Mesothelial cell of epicardium (in vitro differentiated cells): ENCODE results near the gene LTK. TPM values are rescaled to one million over a fixed set of nuclear protein-coding genes. Genes with fewer than 3 reads are reported as not detected.

Source experiments
- DNase-seq, 2 experiments: peaks; one replicate each; pipeline ENCODE4 v3.0.0; 2021; ENCODE audit warnings: low spot score in 2 of 2; ENCODE audit not compliant: unreplicated experiment in 2 of 2
- H3K27ac Mint-ChIP-seq: 2 replicates; pipeline ENCODE4 v1.8.0; 2021; ENCODE audit warnings: mixed read lengths
- H3K27me3 Mint-ChIP-seq: 2 replicates; pipeline ENCODE4 v1.8.0; 2021; ENCODE audit warnings: low read depth, mixed read lengths
- H3K36me3 Mint-ChIP-seq: 2 replicates; pipeline ENCODE4 v1.8.0; 2021; ENCODE audit warnings: mixed read lengths
- H3K4me1 Mint-ChIP-seq: 2 replicates; pipeline ENCODE4 v1.8.0; 2021; ENCODE audit warnings: mixed read lengths
- H3K4me3 Mint-ChIP-seq: 2 replicates; pipeline ENCODE4 v1.8.0; 2021; ENCODE audit warnings: mild to moderate bottlenecking, moderate library complexity, mixed read lengths
- H3K9me3 Mint-ChIP-seq: 2 replicates; pipeline ENCODE4 v1.8.0; 2021; ENCODE audit warnings: mixed read lengths
- total RNA-seq: library from RNA; stranded (reverse); gene quantifications from 3 replicates; pipeline ENCODE4 v1.2.1, GENCODE V29; 2021
- TF ChIP-seq, protein P1 (sequence below): fragments of 200-600 bp; sonication (generic); IDR thresholded peaks from one replicate; pipeline ENCODE4 v1.5.0; 2021; ENCODE audit warnings: antibody characterized with exemption; ENCODE audit not compliant: unreplicated experiment

LTK gene
- total RNA-seq, 1 donor from 2014 or later, result 1.2 TPM

- H3K27me3 Mint-ChIP-seq, result no peaks in the 10 kb centered on the region
- peaks cover 26% of the 10 kb centered on the region for H3K36me3 Mint-ChIP-seq
- H3K4me3 Mint-ChIP-seq, result no peak overlapping the region
- TF ChIP-seq, protein P1, sequence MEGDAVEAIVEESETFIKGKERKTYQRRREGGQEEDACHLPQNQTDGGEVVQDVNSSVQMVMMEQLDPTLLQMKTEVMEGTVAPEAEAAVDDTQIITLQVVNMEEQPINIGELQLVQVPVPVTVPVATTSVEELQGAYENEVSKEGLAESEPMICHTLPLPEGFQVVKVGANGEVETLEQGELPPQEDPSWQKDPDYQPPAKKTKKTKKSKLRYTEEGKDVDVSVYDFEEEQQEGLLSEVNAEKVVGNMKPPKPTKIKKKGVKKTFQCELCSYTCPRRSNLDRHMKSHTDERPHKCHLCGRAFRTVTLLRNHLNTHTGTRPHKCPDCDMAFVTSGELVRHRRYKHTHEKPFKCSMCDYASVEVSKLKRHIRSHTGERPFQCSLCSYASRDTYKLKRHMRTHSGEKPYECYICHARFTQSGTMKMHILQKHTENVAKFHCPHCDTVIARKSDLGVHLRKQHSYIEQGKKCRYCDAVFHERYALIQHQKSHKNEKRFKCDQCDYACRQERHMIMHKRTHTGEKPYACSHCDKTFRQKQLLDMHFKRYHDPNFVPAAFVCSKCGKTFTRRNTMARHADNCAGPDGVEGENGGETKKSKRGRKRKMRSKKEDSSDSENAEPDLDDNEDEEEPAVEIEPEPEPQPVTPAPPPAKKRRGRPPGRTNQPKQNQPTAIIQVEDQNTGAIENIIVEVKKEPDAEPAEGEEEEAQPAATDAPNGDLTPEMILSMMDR, result no peak
- H3K4me1 Mint-ChIP-seq, result no peaks in the 10 kb centered on the region
- H3K27ac Mint-ChIP-seq, result no peak overlapping the region
- H3K9me3 Mint-ChIP-seq, result no peaks in the 10 kb centered on the region
- no peak for DNase-seq
These were observed 9.5 kb upstream of the LTK start for GRCh38 chr15:41523097-41523496.

- no peaks in the 10 kb centered on the region for H3K9me3 Mint-ChIP-seq
- no peaks in the 10 kb centered on the region for H3K4me1 Mint-ChIP-seq
- no peak for DNase-seq
- no peaks in the 10 kb centered on the region for H3K27me3 Mint-ChIP-seq
- no peak overlapping the region for H3K27ac Mint-ChIP-seq
- no peak overlapping the region for H3K4me3 Mint-ChIP-seq
- TF ChIP-seq, protein P1, result no peak
- H3K36me3 Mint-ChIP-seq, result peaks cover 28% of the 10 kb centered on the region
These were observed 8.0 kb upstream of the LTK start for GRCh38 chr15:41521614-41522013.

DNA sequence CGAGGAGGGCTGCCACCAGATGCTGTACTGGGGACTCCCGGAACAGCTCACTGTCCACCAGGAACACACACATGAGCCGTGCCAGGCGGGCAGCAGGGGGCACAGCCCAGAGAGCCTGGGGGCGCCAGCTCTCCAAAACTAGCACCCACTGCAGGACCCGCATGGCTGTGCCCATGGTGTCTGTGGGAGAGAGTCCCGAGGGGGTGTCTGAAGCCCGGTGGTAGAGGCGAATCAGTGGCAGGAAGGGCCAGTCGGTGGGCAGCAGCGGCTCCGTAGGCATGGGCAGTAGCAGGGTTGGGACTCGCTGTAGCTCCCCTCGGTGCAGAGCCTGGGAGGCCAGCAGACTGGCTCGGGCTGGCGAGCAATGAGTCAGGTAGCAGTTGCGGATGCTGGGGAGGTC is 7.0 kb upstream of the LTK start:
- no peak overlapping the region for H3K27ac Mint-ChIP-seq
- TF ChIP-seq, protein P1, result no peak
- H3K4me1 Mint-ChIP-seq, result no peaks in the 10 kb centered on the region
- H3K36me3 Mint-ChIP-seq, result peaks cover 26% of the 10 kb centered on the region
- H3K9me3 Mint-ChIP-seq, result no peaks in the 10 kb centered on the region
- H3K4me3 Mint-ChIP-seq, result no peak overlapping the region
- no peak for DNase-seq
- H3K27me3 Mint-ChIP-seq, result no peaks in the 10 kb centered on the region

GRCh38 chr15:41517895-41518449 is 4.3 kb upstream of the LTK start:
- no peak for DNase-seq
- Mint-ChIP-seq H3K9me3 (no peaks in the 10 kb centered on the region), H3K27me3 (peaks cover 17% of the 10 kb centered on the region), H3K4me3 (no peak overlapping the region), H3K27ac (no peak overlapping the region), H3K36me3 (peaks cover 23% of the 10 kb centered on the region), H3K4me1 (peaks cover 9% of the 10 kb centered on the region)
- TF ChIP-seq, protein P1, result no peak

DNA sequence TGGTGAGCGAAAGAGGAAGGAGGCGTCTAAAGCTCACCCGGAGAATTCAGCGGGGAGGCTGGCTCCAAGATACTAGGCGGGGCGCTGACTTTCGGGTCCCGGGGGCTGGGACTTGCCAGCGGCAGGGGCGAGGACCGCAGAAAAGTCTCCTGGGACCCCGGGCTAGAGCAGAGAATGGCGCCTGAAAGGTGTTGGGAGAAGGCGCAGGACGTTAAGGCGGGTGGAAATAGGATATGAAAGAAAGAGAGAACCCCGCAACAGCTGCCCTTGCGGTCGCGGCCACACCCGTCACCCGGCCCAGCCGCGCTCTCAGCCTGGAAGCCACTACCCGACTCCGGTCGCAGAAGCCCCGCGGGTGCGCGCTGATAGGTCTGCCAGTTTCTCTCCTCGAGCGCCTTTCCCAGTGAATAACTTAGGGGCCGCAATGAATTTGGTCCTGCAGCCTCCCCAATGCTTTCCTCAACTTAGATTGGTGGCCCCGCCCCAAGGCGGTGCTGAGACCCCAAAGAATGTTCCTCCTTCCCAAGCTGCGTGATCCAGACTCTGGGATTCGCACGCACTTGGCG is 604 bp downstream of the LTK start:
- no peak for DNase-seq

More for the DNA sequence above, 604 bp downstream of the LTK start:
- Mint-ChIP-seq H3K36me3 (peaks cover 16% of the 10 kb centered on the region), H3K9me3 (no peaks in the 10 kb centered on the region), H3K4me3 (peak overlapping the region; percentile 69), H3K27me3 (peaks cover 55% of the 10 kb centered on the region), H3K4me1 (peaks cover 20% of the 10 kb centered on the region), H3K27ac (no peak overlapping the region)
- TF ChIP-seq, protein P1, result no peak
